ENCODE data around the gene NEK4.

Gene NEK4

GRCh38 chr3:52663098-52663497 is 107.6 kb downstream of the NEK4 start:
- DNase-seq (ENCODE audit: low read depth in 2 of 2) = no peak

GRCh38 chr3:52660046-52660445 is 110.7 kb downstream of the NEK4 start:
- no peak for DNase-seq (ENCODE audit: low read depth in 2 of 2)
